ENCODE measurements around the gene MASP2. TPM values are rescaled to one million over a fixed set of nuclear protein-coding genes. Genes with fewer than 3 reads are reported as not detected.

MASP2 gene
- total and polyA plus RNA-seq, 2 donors (not counting 1 experiment from before 2014, with no cell fraction given): not detected

- Histone ChIP-seq H2AFZ (ENCODE audit: low read length) (no peak overlapping the region), H4K20me1 (ENCODE audit: control insufficient read depth, extremely low read depth, insufficient read depth, low read length) (no peaks in the 10 kb centered on the region), H3K4me2 (ENCODE audit: extremely low read depth, insufficient read depth, low read length) (no peak overlapping the region), H3K79me2 (ENCODE audit: control insufficient read depth, insufficient read depth, low read length) (no peaks in the 10 kb centered on the region), H3K4me3 (replicated peaks in 1 of 4; ENCODE audit: control extremely low read depth in 1 of 4, insufficient read depth in 1 of 4, low read depth in 3 of 4, low read length in 4 of 4) (no peak overlapping the region), H3K9ac (ENCODE audit: insufficient read depth, low read length) (no peak overlapping the region), H3K4me1 (ENCODE audit: control insufficient read depth, extremely low read depth, insufficient read depth, low read length) (no peaks in the 10 kb centered on the region), H3K36me3 (ENCODE audit: control insufficient read depth, insufficient read depth, low read length) (peaks cover 10% of the 10 kb centered on the region), H3K27ac (ENCODE audit: insufficient read depth, low read length) (no peak overlapping the region), H3K27me3 (ENCODE audit: control insufficient read depth, insufficient read depth, low read length) (no peaks in the 10 kb centered on the region), H3K9me3 (ENCODE audit: control insufficient read depth, insufficient read depth, low read depth, low read length) (no peaks in the 10 kb centered on the region)
- TF ChIP-seq CTCF (conservative IDR thresholded peaks at IDR 0.05 in 1 of 2, IDR thresholded peaks at IDR 0.05 in 1 of 2; ENCODE audit: low read depth in 1 of 2, low read length in 2 of 2): no peak
- no peak for DNase-seq (ENCODE audit: low read depth in 2 of 2)
Measured at GRCh38 chr1:11026903-11027302, 20.1 kb downstream of the MASP2 start.

GRCh38 chr1:11026052-11026451 is 21.0 kb downstream of the MASP2 start:
- no peaks in the 10 kb centered on the region for H3K9me3 ChIP-seq (ENCODE audit: control insufficient read depth, insufficient read depth, low read depth, low read length)
- no peaks in the 10 kb centered on the region for H4K20me1 ChIP-seq (ENCODE audit: control insufficient read depth, extremely low read depth, insufficient read depth, low read length)
- H3K9ac ChIP-seq (ENCODE audit: insufficient read depth, low read length): no peak overlapping the region
- no peak overlapping the region for H3K4me2 ChIP-seq (ENCODE audit: extremely low read depth, insufficient read depth, low read length)
- H3K79me2 ChIP-seq (ENCODE audit: control insufficient read depth, insufficient read depth, low read length): no peaks in the 10 kb centered on the region
- H2AFZ ChIP-seq (ENCODE audit: low read length): no peak overlapping the region
- no peaks in the 10 kb centered on the region for H3K27me3 ChIP-seq (ENCODE audit: control insufficient read depth, insufficient read depth, low read length)
- no peaks in the 10 kb centered on the region for H3K4me1 ChIP-seq (ENCODE audit: control insufficient read depth, extremely low read depth, insufficient read depth, low read length)
- TF ChIP-seq EZH2 (IDR thresholded peaks at IDR 0.05; ENCODE audit: low read length, missing control alignments): no peak
- TF ChIP-seq CTCF (conservative IDR thresholded peaks at IDR 0.05 in 1 of 2, IDR thresholded peaks at IDR 0.05 in 1 of 2; ENCODE audit: low read depth in 1 of 2, low read length in 2 of 2): no peak
- no peak overlapping the region for H3K27ac ChIP-seq (ENCODE audit: insufficient read depth, low read length)
- H3K4me3 ChIP-seq (replicated peaks in 1 of 4; ENCODE audit: control extremely low read depth in 1 of 4, insufficient read depth in 1 of 4, low read depth in 3 of 4, low read length in 4 of 4): no peak overlapping the region
- H3K36me3 ChIP-seq (ENCODE audit: control insufficient read depth, insufficient read depth, low read length): peaks cover 13% of the 10 kb centered on the region
- DNase-seq (ENCODE audit: low read depth in 2 of 2): peak in 1 of 2 donors; percentile 21

GRCh38 chr1:11025618-11026017 is 21.4 kb downstream of the MASP2 start:
- H3K27ac ChIP-seq (ENCODE audit: insufficient read depth, low read length): no peak overlapping the region
- no peak overlapping the region for H3K4me3 ChIP-seq (replicated peaks in 1 of 4; ENCODE audit: control extremely low read depth in 1 of 4, insufficient read depth in 1 of 4, low read depth in 3 of 4, low read length in 4 of 4)
- no peaks in the 10 kb centered on the region for H3K9me3 ChIP-seq (ENCODE audit: control insufficient read depth, insufficient read depth, low read depth, low read length)
- peaks cover 13% of the 10 kb centered on the region for H3K36me3 ChIP-seq (ENCODE audit: control insufficient read depth, insufficient read depth, low read length)
- no peaks in the 10 kb centered on the region for H3K79me2 ChIP-seq (ENCODE audit: control insufficient read depth, insufficient read depth, low read length)
- H4K20me1 ChIP-seq (ENCODE audit: control insufficient read depth, extremely low read depth, insufficient read depth, low read length): no peaks in the 10 kb centered on the region
- H3K9ac ChIP-seq (ENCODE audit: insufficient read depth, low read length): no peak overlapping the region
- TF ChIP-seq CTCF (conservative IDR thresholded peaks at IDR 0.05 in 1 of 2, IDR thresholded peaks at IDR 0.05 in 1 of 2; ENCODE audit: low read depth in 1 of 2, low read length in 2 of 2): no peak
- TF ChIP-seq EZH2 (IDR thresholded peaks at IDR 0.05; ENCODE audit: low read length, missing control alignments): no peak
- H2AFZ ChIP-seq (ENCODE audit: low read length): no peak overlapping the region
- no peak overlapping the region for H3K4me2 ChIP-seq (ENCODE audit: extremely low read depth, insufficient read depth, low read length)
- H3K4me1 ChIP-seq (ENCODE audit: control insufficient read depth, extremely low read depth, insufficient read depth, low read length): no peaks in the 10 kb centered on the region
- no peak for DNase-seq (ENCODE audit: low read depth in 2 of 2)
- no peaks in the 10 kb centered on the region for H3K27me3 ChIP-seq (ENCODE audit: control insufficient read depth, insufficient read depth, low read length)

All from fibroblast of lung (primary cell).